A673 (cell line): ENCODE data around the gene TCF12.

Source experiments
- EZH2 ChIP-seq: fragments of 200-600 bp; sonication (generic); IDR thresholded peaks from 2 replicates; pipeline ENCODE4 v1.6.1; 2017; ENCODE audit warnings: borderline replicate concordance, low read depth, mild to moderate bottlenecking, mixed read lengths, antibody characterized with exemption, low read length; ENCODE audit not compliant: poor library complexity, severe bottlenecking
- TF ChIP-seq, protein P1 (sequence below): fragments of 300-800, 200-600 bp; sonication (generic); conservative IDR thresholded peaks from 2 replicates; pipeline ENCODE4 v1.5.1; 2017; ENCODE audit warnings: low read depth, mild to moderate bottlenecking, antibody characterized with exemption, low read length, moderate library complexity, mixed read lengths

DNA sequence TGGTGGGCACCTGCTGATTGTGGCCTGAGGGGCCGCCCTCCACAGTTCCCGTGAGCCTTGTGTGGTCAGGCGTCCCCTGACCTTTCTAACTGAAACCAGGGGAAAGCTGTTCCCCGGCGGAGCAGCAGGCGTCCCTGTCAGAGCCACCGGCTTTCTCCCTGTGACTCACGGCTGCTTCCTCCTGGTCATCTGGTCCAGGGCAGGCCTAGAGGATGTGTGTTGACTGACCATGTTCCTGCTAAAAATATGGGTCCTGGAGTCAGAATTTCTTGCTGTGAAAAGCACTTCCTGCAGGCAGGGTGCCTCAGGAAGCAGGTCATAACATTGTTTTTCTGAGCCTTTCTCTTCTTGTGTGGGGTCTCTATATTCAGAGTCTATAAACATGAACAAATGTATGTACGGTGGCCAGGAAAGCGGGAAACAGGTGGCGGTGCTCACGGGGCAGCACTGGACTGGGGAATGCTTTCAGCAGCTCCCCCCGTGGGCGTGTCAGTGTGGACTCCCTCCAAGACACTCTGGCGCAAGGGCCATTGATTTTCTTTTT, 419.5 kb downstream of the TCF12 start:
- no peak for TF ChIP-seq EZH2
- TF ChIP-seq, protein P1, sequence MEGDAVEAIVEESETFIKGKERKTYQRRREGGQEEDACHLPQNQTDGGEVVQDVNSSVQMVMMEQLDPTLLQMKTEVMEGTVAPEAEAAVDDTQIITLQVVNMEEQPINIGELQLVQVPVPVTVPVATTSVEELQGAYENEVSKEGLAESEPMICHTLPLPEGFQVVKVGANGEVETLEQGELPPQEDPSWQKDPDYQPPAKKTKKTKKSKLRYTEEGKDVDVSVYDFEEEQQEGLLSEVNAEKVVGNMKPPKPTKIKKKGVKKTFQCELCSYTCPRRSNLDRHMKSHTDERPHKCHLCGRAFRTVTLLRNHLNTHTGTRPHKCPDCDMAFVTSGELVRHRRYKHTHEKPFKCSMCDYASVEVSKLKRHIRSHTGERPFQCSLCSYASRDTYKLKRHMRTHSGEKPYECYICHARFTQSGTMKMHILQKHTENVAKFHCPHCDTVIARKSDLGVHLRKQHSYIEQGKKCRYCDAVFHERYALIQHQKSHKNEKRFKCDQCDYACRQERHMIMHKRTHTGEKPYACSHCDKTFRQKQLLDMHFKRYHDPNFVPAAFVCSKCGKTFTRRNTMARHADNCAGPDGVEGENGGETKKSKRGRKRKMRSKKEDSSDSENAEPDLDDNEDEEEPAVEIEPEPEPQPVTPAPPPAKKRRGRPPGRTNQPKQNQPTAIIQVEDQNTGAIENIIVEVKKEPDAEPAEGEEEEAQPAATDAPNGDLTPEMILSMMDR, result no peak
